HepG2 (cell line): ENCODE measurements around the gene RBFOX1. TPM values are rescaled to one million over a fixed set of nuclear protein-coding genes. Genes with fewer than 3 reads are reported as not detected.

Experiments used
- ATAC-seq: fragments of 200-7000 bp; cut with Tn5 transposase; 3 replicates; pipeline ENCODE4 v1.9.1; 2020; ENCODE audit warnings: mild to moderate bottlenecking, moderate library complexity
- BruUV-seq: library from RNA; stranded (reverse); fragments of 400-500 nt; replicated peaks from 2 replicates; lab custom pipeline; 2021; lab: Mats Ljungman, UMichigan
- CTCF ChIA-PET: fragments of 300-600 bp; formaldehyde crosslinking; extraction: SDS; loops from one replicate; lab custom pipeline; 2021; ENCODE audit warnings: low total read pairs, inconsistent platforms, low intra/inter-chr PET ratio; lab: Yijun Ruan, JAX
- POLR2A ChIA-PET: fragments of 350-600 bp; sonication (Branson Sonifier 250); formaldehyde crosslinking; loops from one replicate; lab custom pipeline; 2020; ENCODE audit warnings: antibody characterized with exemption, inconsistent platforms; lab: Yijun Ruan, JAX
- DNase-seq: peaks from one replicate; pipeline ENCODE4 v3.0.0-alpha.2; 2015; ENCODE audit warnings: low spot score
- FAIRE-seq: peaks from 3 replicates; lab custom pipeline; 2011; peaks lifted over from hg19 to GRCh38; lab: Jason Lieb, UNC
- H2AFZ ChIP-seq: one replicate; pipeline ENCODE4 v1.6.1; 2011; ENCODE audit warnings: low read length, inconsistent platforms
- H3K27ac ChIP-seq: fragments of 300-600 bp; 3 replicates; pipeline ENCODE4 v1.8.0; 2011; ENCODE audit warnings: mixed run types, mild to moderate bottlenecking, mixed read lengths, low read length, inconsistent platforms; ENCODE audit not compliant: insufficient read depth; ENCODE audit errors: extremely low read length
- H3K27me3 ChIP-seq, 2 experiments: fragments of 200-600 bp in 1 of 2; 2 replicates in 1 of 2; 3 replicates in 1 of 2; pipeline versions ENCODE4 v1.6.0 to v1.8.0; 2011; ENCODE audit warnings: low read length in 2 of 2, mild to moderate bottlenecking in 2 of 2, moderate library complexity in 2 of 2, inconsistent platforms in 1 of 2; ENCODE audit not compliant: insufficient read depth in 2 of 2, control insufficient read depth in 1 of 2
- H3K36me3 ChIP-seq, 2 experiments: fragments of 200-600 bp in 1 of 2; replicated peaks in 1 of 2; 2 replicates in 1 of 2; 3 replicates in 1 of 2; pipeline versions ENCODE4 v1.5.1 to v1.8.0; 2011; ENCODE audit warnings: low read length in 2 of 2, inconsistent platforms in 1 of 2; ENCODE audit not compliant: insufficient read depth in 2 of 2, control insufficient read depth in 1 of 2
- H3K4me1 ChIP-seq: 2 replicates; pipeline ENCODE4 v1.5.1; 2012; ENCODE audit warnings: low read length, inconsistent platforms; ENCODE audit not compliant: insufficient read depth
- H3K4me2 ChIP-seq: 2 replicates; pipeline ENCODE4 v1.6.0; 2011; ENCODE audit warnings: low read depth, low read length, inconsistent platforms
- H3K4me3 ChIP-seq, 3 experiments: fragments of 200-600 bp in 1 of 3; sonication (generic), shearing (Covaris generic) in 1 of 3; replicated peaks in 1 of 3; 2 replicates each; pipeline ENCODE4 v1.5.1; 2011 to 2016; ENCODE audit warnings: low read length in 3 of 3, inconsistent platforms in 2 of 3, low read depth in 2 of 3, mild to moderate bottlenecking in 2 of 3, control low read depth in 1 of 3, mixed read lengths in 1 of 3; ENCODE audit not compliant: insufficient read depth in 1 of 3
- H3K79me2 ChIP-seq: one replicate; pipeline ENCODE4 v1.6.1; 2011; ENCODE audit warnings: low read length, inconsistent platforms; ENCODE audit not compliant: insufficient read depth
- H3K9ac ChIP-seq: 2 replicates; pipeline ENCODE4 v1.6.0; 2011; ENCODE audit warnings: mild to moderate bottlenecking, low read depth, low read length, inconsistent platforms; ENCODE audit not compliant: insufficient read depth
- H3K9me3 ChIP-seq: 2 replicates; pipeline ENCODE4 v1.5.1; 2012; ENCODE audit warnings: mild to moderate bottlenecking, low read length
- H4K20me1 ChIP-seq: 2 replicates; pipeline ENCODE4 v1.6.0; 2011; ENCODE audit warnings: inconsistent platforms, mild to moderate bottlenecking, low read length, moderate library complexity; ENCODE audit not compliant: insufficient read depth
- CEBPG ChIP-seq: IDR thresholded peaks from 2 replicates; pipeline ENCODE4 v1.6.1; 2016
- CTCF ChIP-seq: sonication (generic); formaldehyde crosslinking; IDR thresholded peaks from 2 replicates; pipeline ENCODE4 v1.5.0; 2020; ENCODE audit warnings: mild to moderate bottlenecking, missing genetic modification reagents, moderate library complexity
- GABPA ChIP-seq, 2 experiments: IDR thresholded peaks; 2 replicates each; pipeline ENCODE4 v1.6.1; 2011 to 2016; ENCODE audit warnings: low read depth in 2 of 2, low read length in 1 of 2, missing biosample characterization in 1 of 2, missing genetic modification characterization in 1 of 2
- GABPB1 ChIP-seq: IDR thresholded peaks from 2 replicates; pipeline ENCODE4 v1.6.1; 2016; ENCODE audit warnings: mild to moderate bottlenecking, missing genetic modification reagents, moderate library complexity, missing compliant biosample characterization
- SCMH1 ChIP-seq: sonication (generic); formaldehyde crosslinking; IDR thresholded peaks from 2 replicates; pipeline ENCODE4 v1.9.0; 2021; ENCODE audit warnings: missing genetic modification reagents, mild to moderate bottlenecking, borderline replicate concordance
- ZMYM4 ChIP-seq: sonication (generic); formaldehyde crosslinking; IDR thresholded peaks from 2 replicates; pipeline ENCODE4 v1.8.1; 2023; ENCODE audit warnings: mild to moderate bottlenecking, missing genetic modification reagents
- ZNF513 ChIP-seq: sonication (generic); formaldehyde crosslinking; conservative IDR thresholded peaks from 2 replicates; pipeline ENCODE4 v1.5.0; 2020; ENCODE audit warnings: missing genetic modification reagents
- ZNF574 ChIP-seq: sonication (generic); formaldehyde crosslinking; IDR thresholded peaks from 2 replicates; pipeline ENCODE4 v1.4.0; 2020; ENCODE audit warnings: missing genetic modification reagents
- WGBS: methylation state at CpG from one replicate; pipeline ENCODE4 v1.1.6; 2017; ENCODE audit warnings: low lambda C conversion rate; 5-methylcytosine and 5-hydroxymethylcytosine counted together
- in situ Hi-C: cut with HindIII; loops from 2 replicates; pipeline ENCODE4 v1.10.0; 2017; ENCODE audit warnings: low pct_unique_long_range_greater_than_20kb; ENCODE audit not compliant: extremely low pct_ligation_motif_present
- intact Hi-C: fragments of 100-400 bp; cut with micrococcal nuclease; formaldehyde crosslinking; loops from one replicate; pipeline ENCODE4 v1.10.0; 2022; ENCODE audit not compliant: unreplicated experiment
- polyA plus RNA-seq, 8 experiments: library from polyadenylated mRNA; depleted of rRNA in 3 of 8; stranded (reverse) in 7 of 8; unstranded in 1 of 8; fragments of >200 nt; fragmentation: Illumina TruSeq in 4 of 8; extraction: Trizol in 4 of 8; gene quantifications; 2 replicates each; pipeline versions ENCODE4 v1.2.1 to v1.2.3, GENCODE V29; 2011 to 2016; ENCODE audit warnings: low read depth in 4 of 8, missing spikeins in 1 of 8, mixed read lengths in 1 of 8; ENCODE audit not compliant: insufficient read depth in 1 of 8
- total RNA-seq, 5 experiments: library from RNA; depleted of rRNA; stranded (reverse); fragments of >200 nt; fragmentation: Illumina TruSeq; extraction: Trizol; gene quantifications; 2 replicates each; pipeline ENCODE4 v1.2.3, GENCODE V29; 2016; ENCODE audit warnings: low read depth in 1 of 5

The RBFOX1 gene
- total and polyA plus RNA-seq, 2 of the 13 experiments (the other 11 are each of a cell fraction or from before 2014, with no cell fraction given) = not detected

- Histone ChIP-seq H3K27ac (no peak overlapping the region), H4K20me1 (no peaks in the 10 kb centered on the region), H3K4me3 (no peak overlapping the region), H3K4me2 (no peak overlapping the region), H3K9me3 (peaks cover 12% of the 10 kb centered on the region), H2AFZ (no peak overlapping the region), H3K9ac (no peak overlapping the region), H3K79me2 (no peaks in the 10 kb centered on the region), H3K27me3 (no peaks in the 10 kb centered on the region), H3K4me1 (no peaks in the 10 kb centered on the region), H3K36me3 (no peaks in the 10 kb centered on the region)
- peak; percentile 56 for FAIRE-seq
- 15% methylated on average over 4 of the region's 4 CpGs for WGBS
- peak; percentile 62; the same call in 1 of the 3 replicates for ATAC-seq
- TF ChIP-seq ZMYM4 (CRISPR knock-in tag) = peak; percentile 43; the same call in 1 of the 2 replicates
- TF ChIP-seq CEBPG (CRISPR knock-in tag) = peak; percentile 25; the same call in 1 of the 2 replicates
- peak; percentile 98 for TF ChIP-seq ZNF574 (CRISPR knock-in tag)
- peak; percentile 39 for TF ChIP-seq GABPA (IDR thresholded peaks at IDR 0.05; ENCODE audit: low read depth, low read length)
- peak; percentile 65 for TF ChIP-seq GABPA (CRISPR knock-in tag; IDR thresholded peaks at IDR 0.05; ENCODE audit: low read depth)
- no peak for TF ChIP-seq ZNF513 (CRISPR knock-in tag)
- peak; percentile 53 for TF ChIP-seq CTCF (CRISPR knock-in tag)
- peak; percentile 43; the same call in 1 of the 2 replicates for TF ChIP-seq GABPB1 (CRISPR knock-in tag)
- TF ChIP-seq SCMH1 (CRISPR knock-in tag) = no peak
- intact Hi-C loops = no loop called here
- DNase-seq = peak; percentile 13
- ChIA-PET CTCF (no interaction called here), POLR2A (no interaction called here)
- no TSS peak for BruUV-seq
- in situ Hi-C loops = no loop called here
These were observed 180.8 kb downstream of the RBFOX1 start for GRCh38 chr16:7513429-7513828.
